Naive thymus-derived CD4-positive, alpha-beta T cell (primary cell): ENCODE data around the gene HEYL. TPM values are rescaled to one million over a fixed set of nuclear protein-coding genes. Genes with fewer than 3 reads are reported as not detected.
"Not testable (repeated sequence)": the region's sequence is repeated elsewhere in the genome, so short reads cannot be mapped to it uniquely, and the experiment has no call there.

ENCODE experiments used
- ATAC-seq: fragments of 150-1000 bp; cut with Tn5 transposase; 2 replicates; pipeline ENCODE4 v1.10.0; 2021; ENCODE audit warnings: mild to moderate bottlenecking, moderate library complexity
- CTCF ChIA-PET: fragments of 350-600 bp; sonication (Branson Sonifier 250); formaldehyde crosslinking; loops from one replicate; lab custom pipeline; 2021; ENCODE audit warnings: antibody characterized with exemption; lab: Charles Lee
- POLR2A ChIA-PET: fragments of 350-600 bp; sonication (Branson Sonifier 250); formaldehyde crosslinking; loops from one replicate; lab custom pipeline; 2021; ENCODE audit warnings: antibody characterized with exemption, inconsistent platforms; lab: Charles Lee
- DNase-seq, 9 donors: peaks; one replicate each; pipeline versions ENCODE4 v3.0.0 to v3.0.0-alpha.2; 2020 to 2022; ENCODE audit warnings: mixed read lengths in 1 of 9
- H3K27ac ChIP-seq: one replicate; pipeline ENCODE4 v1.7.0; 2013; ENCODE audit warnings: mild to moderate bottlenecking, low read depth, low read length, moderate library complexity
- H3K27me3 ChIP-seq, 2 donors: one replicate each; pipeline ENCODE4 v1.7.0; 2013; ENCODE audit warnings: low read length in 2 of 2, mild to moderate bottlenecking in 2 of 2, moderate library complexity in 2 of 2; ENCODE audit not compliant: control insufficient read depth in 2 of 2, insufficient read depth in 2 of 2
- H3K36me3 ChIP-seq, 3 experiments: 1 replicate in 2 of 3; 2 replicates in 1 of 3; pipeline ENCODE4 v1.7.0; 2013; ENCODE audit warnings: low read length in 3 of 3, mild to moderate bottlenecking in 3 of 3, moderate library complexity in 1 of 3; ENCODE audit not compliant: insufficient read depth in 3 of 3, control insufficient read depth in 2 of 3
- H3K4me1 ChIP-seq, 2 donors: one replicate each; pipeline ENCODE4 v1.7.0; 2013; ENCODE audit warnings: low read length in 2 of 2, mild to moderate bottlenecking in 2 of 2, moderate library complexity in 1 of 2; ENCODE audit not compliant: control insufficient read depth in 2 of 2, insufficient read depth in 2 of 2
- H3K4me3 ChIP-seq: 2 replicates; pipeline ENCODE4 v1.7.0; 2013; ENCODE audit warnings: mild to moderate bottlenecking, low read length
- H3K9me3 ChIP-seq, 3 experiments: 1 replicate in 2 of 3; 2 replicates in 1 of 3; pipeline ENCODE4 v1.7.0; 2013; ENCODE audit warnings: low read length in 3 of 3; ENCODE audit not compliant: control insufficient read depth in 2 of 3
- H3K27ac Mint-ChIP-seq, 9 donors: one replicate each; pipeline ENCODE4 v1.8.0; 2020 to 2022; ENCODE audit warnings: mixed read lengths in 9 of 9, mild to moderate bottlenecking in 8 of 9, moderate library complexity in 5 of 9, inconsistent platforms in 2 of 9
- H3K27me3 Mint-ChIP-seq, 5 donors: one replicate each; pipeline ENCODE4 v1.8.0; 2021 to 2022; ENCODE audit warnings: mixed read lengths in 5 of 5, mild to moderate bottlenecking in 1 of 5
- H3K36me3 Mint-ChIP-seq, 5 donors: one replicate each; pipeline ENCODE4 v1.8.0; 2020 to 2022; ENCODE audit warnings: mixed read lengths in 5 of 5, mild to moderate bottlenecking in 3 of 5, inconsistent platforms in 1 of 5
- H3K4me1 Mint-ChIP-seq, 7 donors: one replicate each; pipeline ENCODE4 v1.8.0; 2020 to 2022; ENCODE audit warnings: mixed read lengths in 7 of 7, mild to moderate bottlenecking in 3 of 7, inconsistent platforms in 1 of 7
- H3K4me3 Mint-ChIP-seq, 10 donors: one replicate each; pipeline ENCODE4 v1.8.0; 2020 to 2022; ENCODE audit warnings: mild to moderate bottlenecking in 10 of 10, mixed read lengths in 10 of 10, moderate library complexity in 6 of 10, inconsistent platforms in 2 of 10
- H3K9me3 Mint-ChIP-seq, 11 donors: one replicate each; pipeline ENCODE4 v1.8.0; 2020 to 2022; ENCODE audit warnings: mixed read lengths in 11 of 11, mild to moderate bottlenecking in 4 of 11, inconsistent platforms in 1 of 11, moderate library complexity in 1 of 11
- intact Hi-C, 2 donors: fragments of 100-400 bp; cut with micrococcal nuclease; formaldehyde crosslinking; loops; one replicate each; pipeline ENCODE4 v1.15.1; 2023
- polyA plus RNA-seq, 2 donors: library from polyadenylated mRNA; unstranded; fragments of 300-500 nt; fragmentation: Illumina TruSeq; gene quantifications; one replicate each; pipeline ENCODE4 v1.2.3, GENCODE V29; 2021
- total RNA-seq, 6 experiments: library from RNA in 5 of 6; stranded (reverse) in 5 of 6; gene quantifications; 1 replicate in 5 of 6; 2 replicates in 1 of 6; pipeline ENCODE4 v1.2.3 and lab custom pipeline; 2021 to 2026

HEYL gene
- total and polyA plus RNA-seq, 7 experiments from 2014 or later = 0.08 to 0.18 (median 0.16) TPM; not detected in 4

- Mint-ChIP-seq H3K9me3 (no peaks in the 10 kb centered on the region), H3K27me3 (peaks cover 0 to 14% (median 0%) of the 10 kb centered on the region in 5 donors), H3K4me1 (no peaks in the 10 kb centered on the region), H3K36me3 (no peaks in the 10 kb centered on the region), H3K4me3 (no peak overlapping the region), H3K27ac (no peak overlapping the region)
- no peaks in the 10 kb centered on the region for H3K27me3 ChIP-seq
- ChIA-PET CTCF (interaction anchor here (0.7 kb wide), 1 partner anchor 39 kb away, joined by 5 read pairs; no protein-coding TSS in a partner anchor), POLR2A (no interaction called here)
- DNase-seq (no peak), ATAC-seq (no peak)
- no peak overlapping the region for H3K27ac ChIP-seq
- H3K9me3 ChIP-seq = no peaks in the 10 kb centered on the region
- intact Hi-C loops = no loop called here
- H3K4me1 ChIP-seq = no peaks in the 10 kb centered on the region
- no peak overlapping the region for H3K4me3 ChIP-seq
- no peaks in the 10 kb centered on the region for H3K36me3 ChIP-seq
Observed at GRCh38 chr1:39615086-39615673, 24.3 kb downstream of the HEYL start.

- H3K36me3 Mint-ChIP-seq = no peaks in the 10 kb centered on the region
- Histone ChIP-seq H3K27me3 (no peaks in the 10 kb centered on the region), H3K27ac (no peak overlapping the region), H3K4me1 (no peaks in the 10 kb centered on the region), H3K4me3 (no peak overlapping the region), H3K36me3 (no peaks in the 10 kb centered on the region), H3K9me3 (no peaks in the 10 kb centered on the region)
- H3K9me3 Mint-ChIP-seq = no peaks in the 10 kb centered on the region
- intact Hi-C loops = no loop called here
- peaks cover 0 to 4% (median 1%) of the 10 kb centered on the region in 7 donors for H3K4me1 Mint-ChIP-seq
- no peak overlapping the region for H3K4me3 Mint-ChIP-seq
- ATAC-seq (no peak), DNase-seq (no peak)
- ChIA-PET POLR2A (no interaction called here), CTCF (no interaction called here)
- no peak overlapping the region for H3K27ac Mint-ChIP-seq
- H3K27me3 Mint-ChIP-seq = peaks cover 0 to 14% (median 0%) of the 10 kb centered on the region in 5 donors
Observed at GRCh38 chr1:39614488-39614887, 25.0 kb downstream of the HEYL start.

GRCh38 chr1:39613250-39613649, 26.2 kb downstream of the HEYL start:
- H3K27ac ChIP-seq = no peak overlapping the region
- no peaks in the 10 kb centered on the region for H3K9me3 ChIP-seq
- no peak for DNase-seq
- Mint-ChIP-seq H3K4me1 (peaks cover 0 to 7% (median 5%) of the 10 kb centered on the region in 7 donors), H3K27me3 (peaks cover 0 to 14% (median 0%) of the 10 kb centered on the region in 5 donors), H3K9me3 (no peaks in the 10 kb centered on the region), H3K36me3 (no peaks in the 10 kb centered on the region), H3K27ac (no peak overlapping the region), H3K4me3 (no peak overlapping the region)
- no peaks in the 10 kb centered on the region for H3K4me1 ChIP-seq
- ChIA-PET POLR2A (no interaction called here), CTCF (no interaction called here)
- intact Hi-C loops = no loop called here
- H3K4me3 ChIP-seq = no peak overlapping the region
- no peaks in the 10 kb centered on the region for H3K36me3 ChIP-seq
- ATAC-seq = no peak
- no peaks in the 10 kb centered on the region for H3K27me3 ChIP-seq

GRCh38 chr1:39609618-39610331, 29.7 kb downstream of the HEYL start:
- Mint-ChIP-seq H3K4me3 (peak overlapping the region in 2 of 10 donors; percentile 51 to 59), H3K9me3 (peaks cover 0 to 2% (median 0%) of the 10 kb centered on the region in 11 donors), H3K27me3 (peaks cover 0 to 4% (median 0%) of the 10 kb centered on the region in 5 donors), H3K27ac (no peak overlapping the region), H3K36me3 (no peaks in the 10 kb centered on the region), H3K4me1 (peaks cover 0 to 9% (median 8%) of the 10 kb centered on the region in 7 donors)
- no peaks in the 10 kb centered on the region for H3K36me3 ChIP-seq
- ATAC-seq (peak; percentile 89), DNase-seq (peak; percentile 10 to 84 (median 66))
- intact Hi-C loops = loop anchor here in 1 of 2 donors (2.0 kb wide), 1 partner anchor 511 kb away; no protein-coding TSS in a partner anchor
- H3K4me3 ChIP-seq = no peak overlapping the region
- H3K27me3 ChIP-seq = no peaks in the 10 kb centered on the region
- POLR2A ChIA-PET = no interaction called here
- no peaks in the 10 kb centered on the region for H3K4me1 ChIP-seq
- no peaks in the 10 kb centered on the region for H3K9me3 ChIP-seq
- CTCF ChIA-PET = interaction anchor here (1.0 to 1.8 kb wide), 5 partner anchors 8 to 111 kb away, joined by 3 to 8 read pairs (median 4); no protein-coding TSS in a partner anchor
- no peak overlapping the region for H3K27ac ChIP-seq

- no peaks in the 10 kb centered on the region for H3K36me3 Mint-ChIP-seq
- Histone ChIP-seq H3K4me3 (no peak overlapping the region), H3K27ac (no peak overlapping the region), H3K27me3 (no peaks in the 10 kb centered on the region), H3K4me1 (no peaks in the 10 kb centered on the region), H3K9me3 (no peaks in the 10 kb centered on the region), H3K36me3 (no peaks in the 10 kb centered on the region)
- H3K4me3 Mint-ChIP-seq = no peak overlapping the region
- DNase-seq (no peak), ATAC-seq (no peak)
- intact Hi-C loops = loop anchor here in 1 of 2 donors (2.0 kb wide), 1 partner anchor 510 kb away; no protein-coding TSS in a partner anchor
- ChIA-PET CTCF (interaction anchor here (0.6 to 1.8 kb wide), 12 partner anchors 9 to 190 kb away, joined by 3 to 8 read pairs (median 4); no protein-coding TSS in a partner anchor), POLR2A (interaction anchor here (0.6 to 0.8 kb wide), 2 partner anchors 20 to 1588 kb away, joined by 3 read pairs; no protein-coding TSS in a partner anchor)
- peaks cover 0 to 6% (median 3%) of the 10 kb centered on the region in 5 donors for H3K27me3 Mint-ChIP-seq
- no peak overlapping the region for H3K27ac Mint-ChIP-seq
- peaks cover 0 to 2% (median 0%) of the 10 kb centered on the region in 11 donors for H3K9me3 Mint-ChIP-seq
- H3K4me1 Mint-ChIP-seq = peaks cover 0 to 9% (median 8%) of the 10 kb centered on the region in 7 donors
Observed at GRCh38 chr1:39608921-39609320, 30.5 kb downstream of the HEYL start.

- CTCF ChIA-PET = interaction anchor here (0.9 to 2.0 kb wide), 3 partner anchors 52 to 196 kb away, joined by 5 to 8 read pairs (median 6); no protein-coding TSS in a partner anchor
Observed at GRCh38 chr1:39603677-39604076, 35.8 kb downstream of the HEYL start.

More at GRCh38 chr1:39603677-39604076, 35.8 kb downstream of the HEYL start:
- H3K9me3 ChIP-seq, H3K4me1 ChIP-seq, H3K27ac ChIP-seq, H3K27me3 ChIP-seq, H3K36me3 Mint-ChIP-seq, ATAC-seq, H3K4me3 Mint-ChIP-seq, H3K9me3 Mint-ChIP-seq, H3K27ac Mint-ChIP-seq, intact Hi-C loops, H3K4me1 Mint-ChIP-seq, H3K36me3 ChIP-seq, H3K4me3 ChIP-seq, DNase-seq: not testable (repeated sequence)
- peaks cover 0 to 18% (median 9%) of the 10 kb centered on the region in 5 donors for H3K27me3 Mint-ChIP-seq
- POLR2A ChIA-PET = interaction anchor here (0.6 to 0.7 kb wide), 2 partner anchors 89 to 481 kb away, joined by 3 to 4 read pairs; no protein-coding TSS in a partner anchor
